ENCODE data around the gene CRYZL1.

The CRYZL1 gene

DNA sequence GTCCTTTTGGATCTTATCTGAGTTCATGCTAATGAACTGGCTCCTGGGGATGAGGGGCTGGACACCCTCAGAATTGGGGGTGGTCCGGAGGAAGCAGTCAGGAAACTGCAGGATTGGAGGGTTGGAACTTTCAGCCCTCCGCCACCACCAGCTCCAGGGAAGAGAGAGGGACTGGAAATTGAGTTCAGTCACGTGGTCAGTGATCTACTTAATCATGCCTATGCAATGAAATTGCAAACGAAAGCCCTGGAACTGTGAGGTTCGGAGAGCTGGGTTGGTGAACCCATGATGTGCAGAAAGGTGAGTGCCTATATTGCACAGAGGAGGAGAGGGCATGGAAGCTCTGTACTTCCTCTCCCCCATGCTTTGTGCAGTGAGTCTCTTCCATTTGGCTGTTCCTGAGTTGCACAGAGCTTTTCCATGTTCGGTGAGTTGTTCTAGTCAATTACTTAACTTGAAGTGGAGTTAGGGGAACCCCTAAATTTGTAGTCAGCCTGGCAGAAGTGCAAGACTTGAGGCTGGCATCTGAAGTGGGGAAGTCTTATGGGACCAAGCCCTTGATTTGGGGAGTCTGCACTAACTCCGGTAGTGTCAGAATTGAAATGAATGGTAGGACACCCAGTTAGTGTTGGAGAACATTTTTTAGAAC lies 17.5 kb upstream of the CRYZL1 start:
- DNase-seq (ENCODE audit: low spot score): no peak
- in situ Hi-C loops (cut with MboI; ENCODE audit: low pct_unique_long_range_greater_than_20kb, low sequenced_read_pairs, unreplicated experiment): no loop called here
- TF ChIP-seq, protein P1, sequence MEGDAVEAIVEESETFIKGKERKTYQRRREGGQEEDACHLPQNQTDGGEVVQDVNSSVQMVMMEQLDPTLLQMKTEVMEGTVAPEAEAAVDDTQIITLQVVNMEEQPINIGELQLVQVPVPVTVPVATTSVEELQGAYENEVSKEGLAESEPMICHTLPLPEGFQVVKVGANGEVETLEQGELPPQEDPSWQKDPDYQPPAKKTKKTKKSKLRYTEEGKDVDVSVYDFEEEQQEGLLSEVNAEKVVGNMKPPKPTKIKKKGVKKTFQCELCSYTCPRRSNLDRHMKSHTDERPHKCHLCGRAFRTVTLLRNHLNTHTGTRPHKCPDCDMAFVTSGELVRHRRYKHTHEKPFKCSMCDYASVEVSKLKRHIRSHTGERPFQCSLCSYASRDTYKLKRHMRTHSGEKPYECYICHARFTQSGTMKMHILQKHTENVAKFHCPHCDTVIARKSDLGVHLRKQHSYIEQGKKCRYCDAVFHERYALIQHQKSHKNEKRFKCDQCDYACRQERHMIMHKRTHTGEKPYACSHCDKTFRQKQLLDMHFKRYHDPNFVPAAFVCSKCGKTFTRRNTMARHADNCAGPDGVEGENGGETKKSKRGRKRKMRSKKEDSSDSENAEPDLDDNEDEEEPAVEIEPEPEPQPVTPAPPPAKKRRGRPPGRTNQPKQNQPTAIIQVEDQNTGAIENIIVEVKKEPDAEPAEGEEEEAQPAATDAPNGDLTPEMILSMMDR (IDR thresholded peaks at IDR 0.05; ENCODE audit: extremely low read depth, insufficient read depth, missing control alignments): no peak

DNA sequence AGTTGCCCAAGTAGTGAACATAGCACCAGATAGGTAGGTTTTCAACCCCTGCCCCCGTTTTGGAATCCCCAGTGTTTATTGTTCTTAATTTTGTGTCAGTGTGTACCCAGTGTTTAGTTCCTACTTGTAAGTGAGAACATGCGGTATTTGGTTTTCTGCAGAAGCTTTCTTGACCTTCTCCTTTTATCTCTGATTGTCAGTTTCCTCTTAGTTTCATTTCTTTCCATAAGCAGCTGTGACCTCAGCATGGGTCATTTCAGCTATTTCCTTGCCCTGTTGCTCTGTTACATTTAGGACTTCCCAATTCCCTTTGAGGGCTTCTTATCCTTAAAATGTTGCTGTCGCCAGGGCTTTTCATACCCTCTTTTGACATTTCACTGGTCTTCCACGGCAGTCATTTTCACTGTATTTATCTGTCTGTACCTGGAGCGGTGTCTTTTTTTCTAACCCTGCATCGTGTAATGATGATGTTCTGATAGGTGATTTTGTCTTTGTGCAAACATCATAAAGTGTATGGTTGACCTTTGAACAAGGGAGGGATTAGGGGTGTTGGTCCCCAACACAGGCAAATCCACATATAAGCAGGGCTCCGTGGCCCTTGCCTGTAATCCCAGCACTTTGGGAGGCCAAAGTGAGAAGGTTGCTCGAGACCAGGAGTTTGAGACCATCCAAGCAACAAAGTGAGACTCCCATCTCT lies 15.7 kb upstream of the CRYZL1 start:
- TF ChIP-seq, protein P1 (IDR thresholded peaks at IDR 0.05; ENCODE audit: extremely low read depth, insufficient read depth, missing control alignments): no peak
- in situ Hi-C loops (cut with MboI; ENCODE audit: low pct_unique_long_range_greater_than_20kb, low sequenced_read_pairs, unreplicated experiment): no loop called here
- no peak for DNase-seq (ENCODE audit: low spot score)

DNA sequence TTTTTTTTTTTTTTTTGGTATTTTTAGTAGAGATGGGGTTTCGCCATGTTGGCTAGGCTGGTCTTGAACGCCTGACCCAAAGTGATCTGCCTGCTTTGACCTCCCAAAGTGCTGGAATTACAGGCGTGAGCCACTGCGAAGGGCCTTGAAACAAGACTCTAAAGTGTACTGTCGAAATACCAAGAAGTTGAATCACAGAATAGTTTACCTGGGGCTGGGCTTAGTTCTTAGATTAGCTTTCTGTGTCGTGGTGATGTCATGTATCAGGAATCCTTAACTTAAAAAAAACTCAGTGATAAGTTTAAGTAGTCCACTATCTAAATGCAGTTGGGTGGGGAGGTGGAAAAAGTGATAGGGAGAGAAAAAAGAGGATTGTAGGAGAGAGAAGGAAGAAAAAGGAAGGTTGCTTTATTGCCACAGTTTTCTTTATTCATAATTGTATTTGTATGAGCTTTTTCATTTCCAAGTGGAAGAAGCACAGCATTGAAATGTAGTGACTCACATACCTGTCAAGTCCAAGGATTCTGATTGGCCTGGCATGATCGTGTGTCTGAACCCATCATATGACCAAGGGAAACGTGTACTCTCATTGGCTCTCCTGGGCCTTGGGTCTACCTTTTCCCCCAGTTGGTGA lies 14.2 kb upstream of the CRYZL1 start:
- TF ChIP-seq, protein P1 (IDR thresholded peaks at IDR 0.05; ENCODE audit: extremely low read depth, insufficient read depth, missing control alignments): no peak
- in situ Hi-C loops (cut with MboI; ENCODE audit: low pct_unique_long_range_greater_than_20kb, low sequenced_read_pairs, unreplicated experiment): no loop called here
- DNase-seq (ENCODE audit: low spot score): no peak

DNA sequence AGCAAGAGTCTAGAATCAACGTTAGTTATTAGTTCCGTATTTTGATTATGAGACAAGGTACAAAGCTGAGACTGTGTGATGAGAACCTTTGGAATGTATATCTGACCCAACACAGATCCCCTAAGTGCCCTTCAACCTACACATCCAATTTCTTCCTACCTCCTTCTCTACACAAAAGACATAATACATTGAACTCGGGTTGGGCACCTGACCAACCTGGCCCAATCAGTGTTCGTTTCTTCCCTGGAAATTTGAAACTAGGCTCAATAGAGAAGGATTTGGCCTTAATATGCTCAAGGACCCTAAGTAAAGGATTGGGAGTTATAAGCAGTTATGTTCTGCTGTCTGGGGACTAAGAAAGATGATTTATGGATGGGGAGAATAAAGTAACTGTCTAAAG lies 12.9 kb upstream of the CRYZL1 start:
- in situ Hi-C loops (cut with MboI; ENCODE audit: low pct_unique_long_range_greater_than_20kb, low sequenced_read_pairs, unreplicated experiment): no loop called here
- TF ChIP-seq, protein P1 (IDR thresholded peaks at IDR 0.05; ENCODE audit: extremely low read depth, insufficient read depth, missing control alignments): no peak
- DNase-seq (ENCODE audit: low spot score): no peak

DNA sequence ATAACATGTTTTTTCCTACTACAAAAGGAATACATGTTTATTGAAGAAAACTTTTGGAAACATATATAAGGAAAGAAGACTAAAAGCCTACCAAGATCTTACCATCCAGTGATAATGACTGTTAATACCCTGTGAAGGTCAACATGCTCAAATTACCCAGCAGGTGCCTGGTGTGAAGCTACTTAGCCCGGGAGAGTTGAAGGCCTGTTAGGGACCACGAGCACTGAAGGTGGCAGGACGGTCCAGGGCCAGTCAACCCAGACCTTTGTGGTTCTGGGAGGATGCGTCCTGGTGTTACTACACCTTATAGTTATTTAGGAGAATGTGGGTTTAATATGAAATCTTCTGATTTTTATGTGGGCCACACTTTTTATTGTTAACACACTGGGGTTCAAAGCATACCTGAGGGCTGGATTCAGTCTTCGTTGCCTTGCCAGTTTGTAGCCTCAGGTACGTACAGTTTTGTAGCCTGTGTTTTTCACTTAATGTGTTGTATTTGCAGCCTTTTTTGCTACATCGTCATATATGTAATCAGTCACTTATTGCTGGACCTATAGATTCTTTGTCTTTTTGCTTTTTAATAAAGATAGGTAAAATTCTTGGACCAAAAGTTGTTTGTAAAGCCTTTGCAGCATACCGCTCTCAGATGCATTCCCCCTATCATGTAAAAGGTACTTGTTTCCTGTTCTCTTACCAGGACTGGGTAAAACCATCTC lies 10.6 kb upstream of the CRYZL1 start:
- in situ Hi-C loops (cut with MboI; ENCODE audit: low pct_unique_long_range_greater_than_20kb, low sequenced_read_pairs, unreplicated experiment): no loop called here
- no peak for DNase-seq (ENCODE audit: low spot score)
- TF ChIP-seq, protein P1 (IDR thresholded peaks at IDR 0.05; ENCODE audit: extremely low read depth, insufficient read depth, missing control alignments): no peak

DNA sequence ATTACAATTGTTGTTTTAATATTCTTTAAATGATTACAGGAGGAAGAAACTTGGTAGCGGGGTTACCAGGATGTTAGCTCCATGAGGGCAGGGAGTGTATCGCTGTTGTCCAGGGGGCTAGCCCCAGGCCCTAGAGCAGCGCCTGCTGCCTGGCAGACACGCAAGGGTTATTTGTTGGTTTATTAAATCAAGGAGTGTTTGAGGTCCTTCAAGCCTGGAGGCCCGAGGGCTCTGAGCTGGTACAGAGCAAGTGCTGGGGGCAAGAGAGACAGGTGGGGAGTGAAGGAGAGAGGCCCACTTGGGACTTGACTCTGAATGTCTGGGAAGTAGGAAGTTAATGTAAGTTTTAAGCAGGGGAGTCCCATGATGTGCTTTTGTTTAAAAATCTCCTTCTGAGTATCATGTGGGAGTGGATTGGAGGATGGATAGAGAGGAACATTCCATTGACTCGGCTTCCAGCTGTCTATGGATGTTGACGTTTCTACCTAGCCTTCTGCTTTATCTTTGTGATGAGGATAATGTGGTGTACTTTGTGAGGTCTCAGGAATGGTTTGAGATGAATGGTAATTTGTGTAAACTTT lies 9.5 kb upstream of the CRYZL1 start:
- TF ChIP-seq, protein P1 (IDR thresholded peaks at IDR 0.05; ENCODE audit: extremely low read depth, insufficient read depth, missing control alignments): no peak
- in situ Hi-C loops (cut with MboI; ENCODE audit: low pct_unique_long_range_greater_than_20kb, low sequenced_read_pairs, unreplicated experiment): no loop called here
- no peak for DNase-seq (ENCODE audit: low spot score)

Data from GM13977 (cell line).